HG03135 (cell line): ENCODE measurements around the gene NYAP1.
A peak's percentile ranks its signal among the peaks of the same experiment; 100 is the strongest.
"Not testable (repeated sequence)": the region's sequence is repeated elsewhere in the genome, so short reads cannot be mapped to it uniquely, and the experiment has no call there.

Source experiments
- ATAC-seq: cut with Tn5 transposase; IDR thresholded peaks from one replicate; pipeline ENCODE4 v1.9.1; 2021; ENCODE audit warnings: mild to moderate bottlenecking, moderate library complexity; ENCODE audit not compliant: unreplicated experiment

NYAP1 gene

GRCh38 chr7:100483722-100484672 lies at the start of gene NYAP1:
Gene NYAP1 (plus strand): TSS chr7:100483927. CDS start chr7:100485312, 1,385 bp downstream.
- no peak for ATAC-seq

GRCh38 chr7:100434297-100435144 lies 49.2 kb upstream of the NYAP1 start:
- ATAC-seq = no peak

- peak; percentile 28 for ATAC-seq
These were observed 48.1 kb upstream of the NYAP1 start for GRCh38 chr7:100435401-100436304.

- ATAC-seq = no peak
These were observed 46.3 kb upstream of the NYAP1 start for GRCh38 chr7:100437150-100438100.

- no peak for ATAC-seq
These were observed 45.6 kb upstream of the NYAP1 start for GRCh38 chr7:100438172-100438571.

- ATAC-seq = not testable (repeated sequence)
These were observed 45.0 kb upstream of the NYAP1 start for GRCh38 chr7:100438731-100439130.

- not testable (repeated sequence) for ATAC-seq
These were observed 44.5 kb upstream of the NYAP1 start for GRCh38 chr7:100439244-100439643.

- no peak for ATAC-seq
These were observed 41.8 kb upstream of the NYAP1 start for GRCh38 chr7:100441641-100442535.

GRCh38 chr7:100443096-100443840 lies 40.5 kb upstream of the NYAP1 start:
- no peak for ATAC-seq

GRCh38 chr7:100444311-100445278 lies 39.1 kb upstream of the NYAP1 start:
- no peak for ATAC-seq

- no peak for ATAC-seq
These were observed 37.7 kb upstream of the NYAP1 start for GRCh38 chr7:100446040-100446439.

GRCh38 chr7:100447363-100447762 lies 36.4 kb upstream of the NYAP1 start:
- ATAC-seq = not testable (repeated sequence)

GRCh38 chr7:100449190-100449795 lies 34.4 kb upstream of the NYAP1 start:
- no peak for ATAC-seq

- no peak for ATAC-seq
These were observed 31.2 kb upstream of the NYAP1 start for GRCh38 chr7:100452513-100452912.

GRCh38 chr7:100453854-100454253 lies 29.9 kb upstream of the NYAP1 start:
- not testable (repeated sequence) for ATAC-seq

GRCh38 chr7:100455206-100455605 lies 28.5 kb upstream of the NYAP1 start:
- ATAC-seq = no peak
